D341Med (cell line): ENCODE data around the gene UBAP2L.
A peak's percentile ranks its signal among the peaks of the same experiment; 100 is the strongest.
"Not testable (repeated sequence)": the region's sequence is repeated elsewhere in the genome, so short reads cannot be mapped to it uniquely, and the experiment has no call there.

ENCODE experiments used
- DNase-seq: peaks from one replicate; pipeline ENCODE4 v3.0.0; 2012; ENCODE audit warnings: low spot score

The UBAP2L gene

GRCh38 chr1:154198756-154199562, 21.8 kb upstream of the UBAP2L start:
- peak; percentile 76 for DNase-seq

GRCh38 chr1:154199563-154199879, 21.2 kb upstream of the UBAP2L start:
- no peak for DNase-seq

DNA sequence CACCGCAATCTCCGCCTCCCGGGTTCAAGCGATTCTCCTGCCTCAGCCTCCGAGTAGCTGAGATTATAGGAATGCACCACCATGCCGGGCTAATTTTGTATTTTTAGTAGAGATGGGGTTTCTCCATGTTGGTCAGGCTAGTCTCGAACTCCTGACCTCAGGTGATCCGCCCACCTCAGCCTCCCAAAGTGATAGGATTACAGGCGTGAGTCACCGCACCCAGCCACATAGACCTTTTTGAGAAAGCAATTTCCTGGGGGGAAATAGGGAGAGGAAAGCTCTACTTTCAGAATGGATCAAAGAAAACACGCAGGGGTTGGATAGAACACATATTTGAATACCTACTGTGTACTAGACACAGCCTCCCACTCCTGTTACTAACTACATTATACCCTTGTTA, 15.0 kb upstream of the UBAP2L start:
- not testable (repeated sequence) for DNase-seq

- DNase-seq, result no peak
Measured at GRCh38 chr1:154206196-154206595, 14.6 kb upstream of the UBAP2L start, which contains the start of gene CFAP141. Gene CFAP141 (minus strand): TSS chr1:154206333. CDS start chr1:154206307, 26 bp downstream.

- no peak for DNase-seq
Measured at GRCh38 chr1:154207262-154207661, 13.5 kb upstream of the UBAP2L start.

DNA sequence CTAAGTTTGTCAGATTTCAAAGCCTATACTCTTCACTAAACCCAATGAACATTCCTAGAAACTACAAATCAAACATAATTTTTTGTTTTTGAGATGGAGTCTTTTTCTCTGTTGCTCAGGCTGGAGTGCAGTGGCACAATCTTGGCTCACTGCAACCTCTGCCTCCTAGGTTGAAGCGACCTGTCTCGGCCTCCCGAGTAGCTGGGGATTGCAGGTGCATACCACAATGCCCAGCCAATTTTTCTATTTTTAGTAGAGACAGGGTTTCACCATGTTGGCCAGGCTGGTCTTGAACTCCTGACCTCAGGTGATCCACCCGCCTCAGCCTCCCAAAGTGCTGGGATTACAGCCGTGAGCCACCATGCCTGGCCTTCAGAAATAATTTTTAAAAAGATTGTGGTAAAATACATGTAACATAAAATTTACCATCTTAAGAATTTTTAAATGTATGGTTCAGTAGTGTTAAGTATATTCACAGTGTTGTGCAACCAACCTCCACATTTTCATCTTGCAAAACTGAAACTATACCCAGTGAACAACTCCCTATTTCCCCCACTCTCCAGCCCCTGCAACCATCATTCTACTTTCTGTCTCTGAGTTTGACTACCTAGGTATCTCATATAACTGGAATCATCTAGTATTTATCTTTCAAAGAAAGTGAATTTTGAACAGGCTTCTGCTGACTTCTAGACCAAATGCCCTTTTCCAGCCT, 11.9 kb upstream of the UBAP2L start:
- DNase-seq, result no peak

- DNase-seq, result no peak
Measured at GRCh38 chr1:154212083-154212482, 8.7 kb upstream of the UBAP2L start.

DNA sequence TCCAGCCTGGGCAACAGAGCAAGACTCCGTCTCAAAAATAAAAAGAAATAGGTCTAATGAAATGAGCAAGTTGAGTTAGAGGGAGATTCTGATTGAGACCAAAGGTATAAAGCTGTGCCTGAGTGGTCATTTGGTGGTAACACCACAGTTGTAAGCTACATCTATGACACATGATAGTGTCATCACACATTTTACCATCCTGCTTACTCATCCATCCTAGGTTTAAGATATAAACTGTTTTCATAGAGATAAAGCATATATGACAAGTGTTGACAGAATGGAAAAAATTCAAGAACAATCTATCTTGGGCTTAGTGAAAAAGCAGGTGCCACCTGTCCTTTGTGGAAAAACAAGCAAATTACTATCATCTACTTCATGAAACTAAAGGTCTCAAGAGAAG, 7.5 kb upstream of the UBAP2L start:
- no peak for DNase-seq

GRCh38 chr1:154218545-154218944, 2.2 kb upstream of the UBAP2L start:
- DNase-seq, result no peak

GRCh38 chr1:154219541-154219940, 1.2 kb upstream of the UBAP2L start:
- no peak for DNase-seq

GRCh38 chr1:154220970-154221277, 169 bp downstream of the UBAP2L start:
- no peak for DNase-seq

- peak; percentile 68 for DNase-seq
Measured at GRCh38 chr1:154221278-154222001, 685 bp downstream of the UBAP2L start.

GRCh38 chr1:154222518-154222917, 1.8 kb downstream of the UBAP2L start:
- DNase-seq, result no peak

GRCh38 chr1:154222918-154223317, 2.2 kb downstream of the UBAP2L start:
- DNase-seq, result no peak

GRCh38 chr1:154223621-154224020, 2.9 kb downstream of the UBAP2L start:
- DNase-seq, result no peak

GRCh38 chr1:154225370-154225769, 4.6 kb downstream of the UBAP2L start:
- DNase-seq, result no peak

- not testable (repeated sequence) for DNase-seq
Measured at GRCh38 chr1:154231112-154231511, 10.4 kb downstream of the UBAP2L start.

- not testable (repeated sequence) for DNase-seq
Measured at GRCh38 chr1:154233127-154233526, 12.4 kb downstream of the UBAP2L start.

GRCh38 chr1:154236855-154237254, 16.1 kb downstream of the UBAP2L start:
- DNase-seq, result no peak

GRCh38 chr1:154237435-154237834, 16.7 kb downstream of the UBAP2L start:
- DNase-seq, result no peak

- DNase-seq, result no peak
Measured at GRCh38 chr1:154237880-154238506, 17.2 kb downstream of the UBAP2L start.

DNA sequence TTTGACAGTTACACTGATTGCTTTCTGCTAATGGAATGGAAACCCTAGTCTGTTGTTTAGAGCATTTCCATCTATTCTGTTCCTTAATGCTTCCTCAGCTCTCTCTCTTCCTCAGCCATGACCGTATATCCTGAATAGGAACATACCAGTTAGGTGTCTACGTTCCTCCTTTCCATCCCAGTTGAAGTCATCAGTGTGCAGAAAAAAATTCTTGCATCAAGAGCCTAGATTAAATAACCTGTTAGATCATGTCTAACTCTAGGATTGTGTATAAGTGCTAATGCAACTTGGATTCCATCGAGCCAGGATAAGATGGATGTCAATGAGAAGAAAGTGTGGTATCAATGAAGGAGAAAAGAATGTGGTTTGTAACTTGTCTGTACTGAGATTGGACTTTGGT, 18.7 kb downstream of the UBAP2L start:
- DNase-seq, result no peak
